Breast epithelium (tissue), 4 donors: Measurements from ENCODE around the gene MAPKAPK3. TPM values are rescaled to one million over a fixed set of nuclear protein-coding genes. Genes with fewer than 3 reads are reported as not detected.

Experiments
- DNase-seq, 2 donors: peaks; one replicate each; pipeline ENCODE4 v3.0.0-alpha.2; 2019; ENCODE audit warnings: low spot score in 2 of 2
- H3K27ac ChIP-seq, 2 donors: fragments of 200-600 bp; sonication (generic) in 1 of 2; one replicate each; pipeline ENCODE4 v1.5.1; 2016 to 2019; ENCODE audit warnings: mild to moderate bottlenecking in 1 of 2
- H3K27me3 ChIP-seq, 2 donors: fragments of 200-600 bp; sonication (generic) in 1 of 2; one replicate each; pipeline versions ENCODE4 v1.5.1 to v1.6.0; 2017 to 2019; ENCODE audit warnings: control low read depth in 1 of 2, mild to moderate bottlenecking in 1 of 2
- H3K36me3 ChIP-seq: fragments of 200-600 bp; one replicate; pipeline ENCODE4 v1.5.1; 2019
- H3K4me1 ChIP-seq, 2 donors: fragments of 200-600 bp; sonication (generic); one replicate each; pipeline ENCODE4 v1.5.1; 2016 to 2019; ENCODE audit warnings: control low read depth in 1 of 2
- H3K4me3 ChIP-seq, 3 donors: fragments of 200-600 bp; sonication (generic); 1 replicate in 2 of 3; 2 replicates in 1 of 3; pipeline ENCODE4 v1.5.1; 2016 to 2019; ENCODE audit warnings: mild to moderate bottlenecking in 3 of 3, moderate library complexity in 2 of 3
- H3K9me3 ChIP-seq, 2 donors: fragments of 200-600 bp; sonication (generic) in 1 of 2; one replicate each; pipeline ENCODE4 v1.5.1; 2016 to 2019; ENCODE audit warnings: control low read depth in 1 of 2
- CTCF ChIP-seq, 3 donors: fragments of 450-650 bp; IDR thresholded peaks; one replicate each; pipeline ENCODE4 v1.5.1; 2016 to 2017; ENCODE audit warnings: antibody characterized with exemption in 3 of 3, mild to moderate bottlenecking in 3 of 3, moderate library complexity in 3 of 3
- POLR2A ChIP-seq: fragments of 450-650 bp; IDR thresholded peaks from one replicate; pipeline ENCODE4 v1.6.1; 2016; ENCODE audit warnings: antibody characterized with exemption, mild to moderate bottlenecking, moderate library complexity
- POLR2AphosphoS5 ChIP-seq, 3 donors: sonication (generic); formaldehyde crosslinking; IDR thresholded peaks; one replicate each; pipeline ENCODE4 v1.6.1; 2017; ENCODE audit warnings: antibody characterized with exemption in 3 of 3
- intact Hi-C: fragments of 100-400 bp; cut with DNase I; formaldehyde crosslinking; loops from one replicate; pipeline ENCODE4 v1.15.1; 2023; ENCODE audit warnings: low total_unique reads
- total RNA-seq, 3 donors: library from RNA; depleted of rRNA; stranded (reverse); fragments of >200 nt; gene quantifications; one replicate each; pipeline ENCODE4 v1.1.0, GENCODE V29; 2016

Gene MAPKAPK3
- total RNA-seq, 3 donors from 2014 or later = 30.4 to 38.4 (median 30.8) TPM

GRCh38 chr3:50575372-50575771 lies 41.6 kb upstream of the MAPKAPK3 start:
- no peak overlapping the region for H3K4me3 ChIP-seq
- no peaks in the 10 kb centered on the region for H3K36me3 ChIP-seq
- H3K27me3 ChIP-seq = no peaks in the 10 kb centered on the region
- H3K9me3 ChIP-seq = no peaks in the 10 kb centered on the region
- DNase-seq = no peak
- intact Hi-C loops = loop anchor here (10.0 kb wide), 1 partner anchor 819 kb away; the partner anchor contains the start of gene RBM15B
- no peaks in the 10 kb centered on the region for H3K4me1 ChIP-seq
- TF ChIP-seq POLR2AphosphoS5 (IDR thresholded peaks at IDR 0.05) = no peak
- TF ChIP-seq CTCF (IDR thresholded peaks at IDR 0.05) = no peak
- no peak for TF ChIP-seq POLR2A
- peak overlapping the region in 1 of 2 donors; percentile 57 for H3K27ac ChIP-seq

- H3K9me3 ChIP-seq = no peaks in the 10 kb centered on the region
- H3K27ac ChIP-seq = no peak overlapping the region
- H3K27me3 ChIP-seq = no peaks in the 10 kb centered on the region
- no peaks in the 10 kb centered on the region for H3K36me3 ChIP-seq
- no peak overlapping the region for H3K4me3 ChIP-seq
- TF ChIP-seq CTCF (IDR thresholded peaks at IDR 0.05) = no peak
- TF ChIP-seq POLR2AphosphoS5 (IDR thresholded peaks at IDR 0.05) = no peak
- TF ChIP-seq POLR2A = no peak
- no peaks in the 10 kb centered on the region for H3K4me1 ChIP-seq
- intact Hi-C loops = loop anchor here (10.0 kb wide), 1 partner anchor 817 kb away; the partner anchor contains the start of gene RBM15B
- no peak for DNase-seq
Measured at GRCh38 chr3:50577348-50577747, 39.6 kb upstream of the MAPKAPK3 start.

DNA sequence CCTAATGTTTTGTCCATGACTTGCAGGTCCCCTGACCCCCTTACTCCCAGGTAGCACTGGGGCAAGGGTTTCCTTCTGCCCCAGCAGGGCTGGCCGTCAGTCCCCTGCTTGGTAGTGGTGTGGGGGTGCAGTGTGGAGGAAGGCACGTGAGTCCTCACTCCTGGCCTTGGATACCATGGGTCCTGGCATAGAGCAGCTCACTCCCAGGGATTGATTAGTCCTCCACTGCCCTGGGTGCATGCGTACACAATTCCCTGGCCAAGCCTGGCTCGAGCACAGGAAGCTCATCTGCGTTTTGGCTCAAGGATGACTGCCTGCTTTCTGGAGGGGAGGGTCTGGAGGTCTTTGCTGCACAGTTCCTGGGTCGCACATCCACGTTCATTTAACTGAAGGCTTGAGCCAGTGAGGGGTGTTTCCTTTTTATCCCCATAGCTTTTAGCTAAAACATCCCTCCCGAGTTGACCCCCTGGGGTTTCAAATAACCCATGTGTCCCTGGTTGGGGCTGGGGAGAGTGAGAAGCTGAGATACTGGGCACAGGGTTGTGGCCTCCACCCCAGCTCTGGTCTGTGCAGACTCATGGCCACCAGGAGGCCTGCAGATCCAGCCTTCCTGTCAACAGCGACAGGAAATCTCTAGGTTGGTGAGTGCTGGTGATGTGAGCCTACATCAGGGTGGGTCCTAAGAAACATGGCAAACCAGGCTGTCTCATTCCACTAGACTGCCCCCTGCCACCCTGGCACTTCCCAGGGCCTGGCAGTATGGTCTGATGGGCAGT lies 36.1 kb upstream of the MAPKAPK3 start:
- H3K27ac ChIP-seq = no peak overlapping the region
- H3K27me3 ChIP-seq = no peaks in the 10 kb centered on the region
- no peak for TF ChIP-seq CTCF (IDR thresholded peaks at IDR 0.05)
- TF ChIP-seq POLR2AphosphoS5 (IDR thresholded peaks at IDR 0.05) = no peak
- no peaks in the 10 kb centered on the region for H3K9me3 ChIP-seq
- DNase-seq = no peak
- H3K4me1 ChIP-seq = no peaks in the 10 kb centered on the region
- H3K4me3 ChIP-seq = no peak overlapping the region
- H3K36me3 ChIP-seq = no peaks in the 10 kb centered on the region
- intact Hi-C loops = no loop called here

DNA sequence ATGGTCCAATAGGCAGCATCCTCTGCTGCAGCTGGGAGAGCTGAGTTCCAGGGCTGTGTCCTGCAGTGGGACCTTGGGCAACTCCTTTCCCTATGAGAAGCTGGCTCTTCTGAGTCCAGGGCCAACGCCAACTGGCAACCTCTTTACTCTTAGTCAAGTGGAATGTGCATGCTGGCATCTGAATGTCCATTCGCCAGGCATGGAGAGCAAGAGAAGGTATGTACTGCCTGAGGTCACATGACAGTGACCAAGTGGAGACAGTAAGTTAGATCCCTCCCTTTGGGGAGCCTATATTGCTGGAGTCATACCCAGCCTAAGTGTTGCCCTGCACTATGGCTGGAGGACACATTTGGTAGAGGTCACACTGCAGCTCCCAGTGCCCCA lies 35.5 kb upstream of the MAPKAPK3 start:
- intact Hi-C loops = no loop called here
- no peak for DNase-seq
- Histone ChIP-seq H3K27me3 (no peaks in the 10 kb centered on the region), H3K27ac (no peak overlapping the region), H3K4me3 (no peak overlapping the region), H3K9me3 (no peaks in the 10 kb centered on the region), H3K4me1 (no peaks in the 10 kb centered on the region), H3K36me3 (no peaks in the 10 kb centered on the region)
- TF ChIP-seq POLR2A (no peak), POLR2AphosphoS5 (IDR thresholded peaks at IDR 0.05) (no peak)

GRCh38 chr3:50582083-50582482 lies 34.9 kb upstream of the MAPKAPK3 start:
- H3K27ac ChIP-seq = peak overlapping the region in 1 of 2 donors; percentile 83
- H3K4me1 ChIP-seq = no peaks in the 10 kb centered on the region
- intact Hi-C loops = no loop called here
- no peak overlapping the region for H3K4me3 ChIP-seq
- DNase-seq = no peak
- TF ChIP-seq CTCF (IDR thresholded peaks at IDR 0.05) (no peak), POLR2AphosphoS5 (IDR thresholded peaks at IDR 0.05) (no peak), POLR2A (no peak)
- H3K27me3 ChIP-seq = no peaks in the 10 kb centered on the region
- no peaks in the 10 kb centered on the region for H3K36me3 ChIP-seq
- H3K9me3 ChIP-seq = no peaks in the 10 kb centered on the region
